Prostate gland (tissue), 2 donors: Measurements from ENCODE around the gene SMYD2. TPM values are rescaled to one million over a fixed set of nuclear protein-coding genes. Genes with fewer than 3 reads are reported as not detected.

Experiments
- DNase-seq: peaks from one replicate; pipeline ENCODE4 v3.0.0-alpha.2; 2019; ENCODE audit warnings: low spot score
- H3K27ac ChIP-seq, 2 donors: fragments of 200-600 bp; sonication (generic); 2 replicates each; pipeline ENCODE4 v1.5.1; 2017 to 2019
- H3K27me3 ChIP-seq: fragments of 200-600 bp; sonication (generic); replicated peaks from 2 replicates; pipeline ENCODE4 v1.5.1; 2019; ENCODE audit not compliant: insufficient read depth
- H3K36me3 ChIP-seq, 2 donors: fragments of 200-600 bp; sonication (generic); 1 replicate in 1 of 2; 2 replicates in 1 of 2; pipeline versions ENCODE4 v1.5.1 to v1.8.1; 2017 to 2019
- H3K4me1 ChIP-seq: fragments of 200-600 bp; sonication (generic); replicated peaks from 2 replicates; pipeline ENCODE4 v1.5.1; 2019
- H3K4me3 ChIP-seq, 2 donors: fragments of 200-600 bp; sonication (generic); 2 replicates each; pipeline ENCODE4 v1.5.1; 2017 to 2019
- H3K9me3 ChIP-seq: fragments of 200-600 bp; sonication (generic); 2 replicates; pipeline ENCODE4 v1.5.1; 2017
- POLR2A ChIP-seq: fragments of 450-650 bp; IDR thresholded peaks from one replicate; pipeline ENCODE4 v1.6.1; 2016; ENCODE audit warnings: antibody characterized with exemption, mild to moderate bottlenecking
- POLR2AphosphoS5 ChIP-seq: sonication (generic); formaldehyde crosslinking; IDR thresholded peaks from one replicate; pipeline ENCODE4 v1.6.1; 2017; ENCODE audit warnings: antibody characterized with exemption
- WGBS: methylation state at CpG from one replicate; pipeline ENCODE4 v1.1.5; 2018; 5-methylcytosine and 5-hydroxymethylcytosine counted together
- intact Hi-C: fragments of 100-400 bp; cut with DNase I; formaldehyde crosslinking; loops from one replicate; pipeline ENCODE4 v1.14.2; 2022
- total RNA-seq, 2 donors: library from RNA; depleted of rRNA; stranded (reverse); fragments of >200 nt; gene quantifications; one replicate each; pipeline ENCODE4 v1.1.0, GENCODE V29; 2016
- TF ChIP-seq, protein P1 (sequence below), 4 experiments: fragments of 200-600 bp in 2 of 4; fragments of 450-650 bp in 2 of 4; sonication (generic) in 2 of 4; IDR thresholded peaks; 1 replicate in 3 of 4; 2 replicates in 1 of 4; pipeline ENCODE4 v1.5.1; 2016 to 2019; ENCODE audit warnings: antibody characterized with exemption in 4 of 4, mild to moderate bottlenecking in 2 of 4, moderate library complexity in 2 of 4

Gene SMYD2
- total RNA-seq, 2 donors from 2014 or later = 18.6 to 50.4 TPM

DNA sequence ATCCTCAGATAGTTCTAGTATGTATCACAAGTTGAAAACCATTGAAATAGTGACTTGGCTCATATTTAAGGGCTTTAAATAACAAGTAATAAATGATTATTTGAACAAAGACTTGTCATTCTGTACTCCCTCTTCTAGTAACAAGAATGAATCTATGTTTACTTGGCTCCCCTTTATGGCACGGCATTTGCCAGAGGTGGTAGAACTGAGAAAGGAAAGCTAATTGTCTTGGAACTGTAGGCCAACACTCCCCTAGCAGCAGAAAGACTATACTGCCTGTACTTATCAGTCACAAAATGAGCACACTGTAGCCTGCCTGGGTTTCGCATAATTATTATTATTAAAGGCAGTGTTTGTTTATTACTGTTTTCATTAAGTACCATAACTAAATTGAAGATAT lies 29.6 kb upstream of the SMYD2 start:
- no peak for DNase-seq
- no peaks in the 10 kb centered on the region for H3K27me3 ChIP-seq
- no peak overlapping the region for H3K4me3 ChIP-seq
- no peaks in the 10 kb centered on the region for H3K4me1 ChIP-seq
- no peak overlapping the region for H3K27ac ChIP-seq
- no peaks in the 10 kb centered on the region for H3K9me3 ChIP-seq
- TF ChIP-seq, protein P1, sequence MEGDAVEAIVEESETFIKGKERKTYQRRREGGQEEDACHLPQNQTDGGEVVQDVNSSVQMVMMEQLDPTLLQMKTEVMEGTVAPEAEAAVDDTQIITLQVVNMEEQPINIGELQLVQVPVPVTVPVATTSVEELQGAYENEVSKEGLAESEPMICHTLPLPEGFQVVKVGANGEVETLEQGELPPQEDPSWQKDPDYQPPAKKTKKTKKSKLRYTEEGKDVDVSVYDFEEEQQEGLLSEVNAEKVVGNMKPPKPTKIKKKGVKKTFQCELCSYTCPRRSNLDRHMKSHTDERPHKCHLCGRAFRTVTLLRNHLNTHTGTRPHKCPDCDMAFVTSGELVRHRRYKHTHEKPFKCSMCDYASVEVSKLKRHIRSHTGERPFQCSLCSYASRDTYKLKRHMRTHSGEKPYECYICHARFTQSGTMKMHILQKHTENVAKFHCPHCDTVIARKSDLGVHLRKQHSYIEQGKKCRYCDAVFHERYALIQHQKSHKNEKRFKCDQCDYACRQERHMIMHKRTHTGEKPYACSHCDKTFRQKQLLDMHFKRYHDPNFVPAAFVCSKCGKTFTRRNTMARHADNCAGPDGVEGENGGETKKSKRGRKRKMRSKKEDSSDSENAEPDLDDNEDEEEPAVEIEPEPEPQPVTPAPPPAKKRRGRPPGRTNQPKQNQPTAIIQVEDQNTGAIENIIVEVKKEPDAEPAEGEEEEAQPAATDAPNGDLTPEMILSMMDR (IDR thresholded peaks at IDR 0.05) = no peak
- TF ChIP-seq POLR2AphosphoS5 (no peak), POLR2A (no peak)
- no peaks in the 10 kb centered on the region for H3K36me3 ChIP-seq
- intact Hi-C loops = no loop called here
- WGBS = 23% methylated on average over 2 of the region's 2 CpGs

DNA sequence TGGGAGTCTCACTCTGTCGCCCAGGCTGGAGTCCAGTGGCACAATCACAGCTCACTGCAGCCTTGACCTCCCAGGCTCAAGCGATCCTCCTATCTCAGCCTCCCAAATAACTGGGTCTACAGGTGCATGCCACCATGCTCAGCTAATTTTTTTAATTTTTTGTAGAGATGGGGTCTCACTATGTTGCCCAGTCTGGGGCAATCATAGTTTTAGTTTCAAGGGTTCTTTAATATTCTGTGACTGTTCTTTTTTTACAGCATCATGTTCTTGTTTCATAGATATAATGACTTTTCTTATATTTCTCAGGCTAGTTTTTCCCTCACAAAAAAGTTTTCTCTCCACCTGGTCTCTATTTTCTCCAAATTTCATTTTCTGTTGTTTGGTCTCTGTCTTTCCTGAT lies 25.4 kb upstream of the SMYD2 start:
- Histone ChIP-seq H3K4me1 (no peaks in the 10 kb centered on the region), H3K4me3 (no peak overlapping the region), H3K27me3 (no peaks in the 10 kb centered on the region), H3K27ac (no peak overlapping the region), H3K36me3 (no peaks in the 10 kb centered on the region), H3K9me3 (no peaks in the 10 kb centered on the region)
- WGBS = 90% methylated on average over 2 of the region's 2 CpGs
- TF ChIP-seq, protein P1 (IDR thresholded peaks at IDR 0.05) = no peak
- no peak for TF ChIP-seq POLR2AphosphoS5
- TF ChIP-seq POLR2A = no peak
- DNase-seq = no peak
- intact Hi-C loops = no loop called here

DNA sequence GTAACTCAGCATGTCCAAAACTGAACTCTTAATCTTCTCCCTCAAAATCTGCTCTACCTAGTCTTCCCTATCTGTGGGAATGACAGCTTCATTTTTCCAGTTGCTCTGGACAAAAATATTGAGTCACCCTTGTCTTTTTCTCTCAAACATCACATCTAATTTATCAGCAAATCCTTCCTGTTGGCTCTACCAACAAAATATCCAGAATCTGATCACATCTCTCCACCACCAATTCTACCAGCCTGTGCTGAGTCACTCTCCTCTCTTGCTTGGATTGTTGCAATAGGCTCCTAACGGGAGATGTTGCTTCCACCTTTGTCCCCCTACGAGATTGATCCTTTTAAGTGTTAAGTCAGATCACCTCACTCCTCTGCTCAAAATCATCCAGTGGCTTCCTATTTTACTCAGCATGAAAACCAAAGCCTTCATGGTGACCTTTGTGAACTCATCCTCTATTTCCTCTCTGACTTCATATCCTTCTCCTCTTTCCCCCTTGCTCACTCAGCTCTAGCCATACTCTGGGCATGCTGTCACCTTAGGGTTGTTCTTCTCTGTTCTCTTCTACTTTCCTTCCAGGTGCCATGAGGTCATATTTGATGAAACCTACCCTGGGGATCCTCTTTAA lies 21.5 kb upstream of the SMYD2 start:
- 90% methylated on average over 2 of the region's 2 CpGs for WGBS
- DNase-seq = no peak
- TF ChIP-seq POLR2A = no peak
- TF ChIP-seq, protein P1 (IDR thresholded peaks at IDR 0.05) = no peak
- TF ChIP-seq POLR2AphosphoS5 = no peak
- H3K27me3 ChIP-seq = no peaks in the 10 kb centered on the region
- no peak overlapping the region for H3K27ac ChIP-seq
- no peaks in the 10 kb centered on the region for H3K4me1 ChIP-seq
- H3K36me3 ChIP-seq = no peaks in the 10 kb centered on the region
- H3K4me3 ChIP-seq = no peak overlapping the region
- H3K9me3 ChIP-seq = no peaks in the 10 kb centered on the region
- intact Hi-C loops = no loop called here

DNA sequence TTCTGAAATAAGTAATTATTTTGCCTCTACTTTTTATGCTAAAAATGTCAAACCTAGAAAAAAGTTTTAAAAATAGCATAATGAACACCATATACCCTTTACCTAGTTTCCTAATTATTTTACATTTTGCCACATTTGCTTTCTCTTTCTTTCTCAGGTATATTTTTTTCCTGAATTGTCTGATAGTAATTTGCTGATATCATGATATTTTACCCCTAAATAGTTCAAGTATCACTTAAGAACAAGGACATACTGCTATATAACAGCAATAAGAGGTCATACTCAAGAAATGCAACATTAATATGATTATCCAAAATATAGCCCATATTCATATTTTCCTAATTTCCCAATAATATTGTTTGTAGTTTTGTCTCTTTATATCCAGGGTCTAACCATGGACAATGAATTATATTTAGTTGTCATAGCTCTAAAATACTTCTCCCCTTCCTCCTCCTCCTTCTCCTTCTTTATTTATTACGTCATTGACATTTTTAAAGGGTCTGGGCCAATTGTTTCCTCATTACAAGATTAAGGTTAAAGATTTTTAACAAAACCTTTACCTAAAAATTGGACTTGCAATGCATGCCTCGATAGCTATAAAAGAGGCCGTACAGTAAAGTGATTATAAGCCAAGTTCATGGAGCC lies 20.3 kb upstream of the SMYD2 start:
- WGBS = 51% methylated on average over 3 of the region's 3 CpGs
- no peak for DNase-seq
- no peak overlapping the region for H3K4me3 ChIP-seq
- H3K27ac ChIP-seq = no peak overlapping the region
- no peaks in the 10 kb centered on the region for H3K9me3 ChIP-seq
- TF ChIP-seq, protein P1 (IDR thresholded peaks at IDR 0.05) = no peak
- TF ChIP-seq POLR2A = no peak
- TF ChIP-seq POLR2AphosphoS5 = no peak
- intact Hi-C loops = loop anchor here (2.0 kb wide), 1 partner anchor 68 kb away; no protein-coding TSS in a partner anchor
- no peaks in the 10 kb centered on the region for H3K36me3 ChIP-seq
- no peaks in the 10 kb centered on the region for H3K27me3 ChIP-seq
- no peaks in the 10 kb centered on the region for H3K4me1 ChIP-seq
